HG03521 (cell line): ENCODE measurements around the gene RO60.
"Not testable (repeated sequence)": the region's sequence is repeated elsewhere in the genome, so short reads cannot be mapped to it uniquely, and the experiment has no call there.

Experiments used
- ATAC-seq: cut with Tn5 transposase; IDR thresholded peaks from one replicate; pipeline ENCODE4 v1.9.1; 2021; ENCODE audit warnings: mild to moderate bottlenecking, moderate library complexity; ENCODE audit not compliant: unreplicated experiment

The RO60 gene

GRCh38 chr1:193059282-193060114 lies at the start of gene RO60, which contains the start of gene UCHL5:
RO60 (plus strand) TSS chr1:193059612; CDS start chr1:193069055, 9,443 bp downstream.
UCHL5 (minus strand) TSS chr1:193059360; CDS start chr1:193059260, 100 bp downstream.
- ATAC-seq: peak; percentile 93

GRCh38 chr1:193011406-193011805 lies 48.0 kb upstream of the RO60 start:
- no peak for ATAC-seq

DNA sequence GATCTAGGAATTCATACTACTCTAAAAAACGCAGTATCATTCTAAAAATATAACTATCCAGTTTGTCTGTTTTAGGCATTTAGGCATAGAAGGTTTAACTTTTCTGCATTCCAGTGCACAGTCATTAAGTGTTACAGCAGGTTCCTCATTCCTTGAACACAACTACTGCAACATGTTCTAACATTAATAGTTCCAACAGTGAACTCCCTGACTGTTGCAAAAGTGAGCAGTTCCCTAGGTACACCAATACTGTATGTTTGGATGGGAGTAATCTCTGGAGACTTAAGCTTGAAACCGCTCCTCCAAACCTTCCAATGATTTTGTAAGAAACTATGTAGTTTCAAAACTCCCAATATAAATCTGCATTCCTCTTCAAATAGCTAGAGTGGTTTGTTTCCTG lies 46.4 kb upstream of the RO60 start:
- no peak for ATAC-seq

- ATAC-seq: no peak
Measured at GRCh38 chr1:193013707-193014106, 45.7 kb upstream of the RO60 start.

- ATAC-seq: no peak
Measured at GRCh38 chr1:193014400-193014799, 45.0 kb upstream of the RO60 start.

DNA sequence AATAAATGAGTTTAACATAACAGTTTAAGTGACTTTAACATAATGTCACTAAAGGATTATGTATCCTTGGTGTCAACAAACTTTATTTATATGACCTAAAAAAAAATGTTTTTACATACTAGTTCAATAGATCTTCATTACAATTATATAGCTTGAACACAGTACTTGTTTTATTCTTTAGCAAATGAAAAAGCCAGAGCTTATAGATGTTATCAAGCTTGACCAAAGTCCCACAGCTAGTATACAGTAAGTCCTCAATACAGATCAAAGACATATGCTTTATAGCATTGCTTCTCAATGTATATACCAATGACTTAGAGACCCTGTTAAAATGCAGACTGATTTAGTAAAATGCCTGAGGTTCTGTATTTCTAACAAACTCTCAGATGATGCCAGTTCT lies 42.6 kb upstream of the RO60 start:
- ATAC-seq: no peak

DNA sequence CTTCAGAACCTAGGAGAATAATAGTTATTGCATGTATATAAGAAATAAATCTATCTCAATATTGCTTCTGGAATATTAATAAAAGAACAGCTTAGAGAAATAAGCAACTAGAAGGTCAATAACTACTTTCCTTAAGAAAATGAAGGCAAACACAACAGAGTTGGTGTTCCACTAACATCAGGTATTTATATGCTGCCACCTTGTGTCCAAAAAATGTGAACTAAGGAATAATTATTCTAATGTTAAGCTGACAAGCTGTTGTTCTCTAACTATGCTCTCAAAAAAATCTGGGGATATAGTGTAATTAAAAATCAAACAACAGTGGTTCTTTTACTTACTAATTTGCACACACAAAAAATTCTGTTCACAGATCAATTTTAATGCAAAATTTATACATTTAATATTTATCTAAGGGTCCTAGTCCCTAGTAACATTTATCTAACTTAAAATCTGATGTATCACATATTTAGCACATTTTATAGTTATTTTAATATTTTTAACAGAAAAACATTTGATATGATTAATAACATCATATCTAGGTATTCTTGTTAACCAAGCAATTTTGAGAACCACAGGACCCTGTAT lies 39.9 kb upstream of the RO60 start:
- peak; percentile 54 for ATAC-seq

DNA sequence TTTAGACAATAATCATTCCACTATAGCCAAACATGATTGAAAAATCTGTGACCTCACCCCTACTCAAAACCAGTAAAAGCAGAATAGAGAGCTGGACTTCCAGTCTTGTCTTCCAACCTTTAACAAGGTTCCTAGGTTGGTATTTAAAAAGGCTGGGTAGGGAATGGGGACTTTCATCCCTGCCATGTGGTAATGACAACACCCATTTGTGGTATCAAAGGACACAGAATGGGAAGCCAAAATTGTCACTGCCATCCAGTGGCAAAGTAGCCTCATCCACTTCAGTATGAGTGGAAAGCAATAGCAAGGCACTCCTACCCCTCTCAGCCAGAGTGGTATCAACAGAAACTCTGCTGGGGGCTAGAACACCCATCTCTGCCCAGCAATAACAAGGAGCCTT lies 34.2 kb upstream of the RO60 start:
- no peak for ATAC-seq

DNA sequence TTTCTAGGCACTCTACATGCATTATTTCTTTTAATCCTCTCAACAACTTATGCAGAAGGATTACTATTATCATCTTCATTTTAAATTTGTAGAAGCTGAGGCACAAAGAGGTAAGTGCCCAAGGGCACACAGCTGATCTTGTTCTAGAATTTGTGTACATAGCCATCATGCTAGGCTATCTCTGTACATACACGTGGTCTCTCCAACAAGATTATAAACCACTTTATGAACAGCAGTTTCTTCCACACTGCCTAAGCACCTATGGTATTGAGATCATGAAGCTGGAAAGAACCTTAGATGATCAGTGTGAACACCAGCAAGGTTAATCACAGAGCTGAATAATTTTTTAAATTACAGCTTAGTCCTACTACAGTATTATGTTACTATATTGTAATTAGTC lies 29.1 kb upstream of the RO60 start:
- no peak for ATAC-seq

DNA sequence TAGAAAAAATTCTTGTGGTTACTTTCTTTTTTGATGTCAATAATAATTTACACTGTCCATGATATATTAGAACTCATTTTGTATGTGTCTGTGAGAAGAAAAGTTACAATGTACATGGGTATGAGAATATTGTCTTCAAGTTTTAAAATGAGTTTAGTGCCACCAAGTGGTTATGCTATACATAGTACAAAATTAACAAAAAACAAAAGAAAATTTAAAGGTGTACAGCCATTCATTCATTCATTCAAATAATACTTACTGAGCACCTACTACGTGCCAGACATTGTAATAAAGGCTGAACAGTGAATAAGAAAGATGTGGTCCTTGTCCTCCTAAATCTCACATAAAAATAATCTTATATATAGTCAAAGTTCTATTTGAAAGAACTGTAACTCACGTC lies 28.0 kb upstream of the RO60 start:
- no peak for ATAC-seq

GRCh38 chr1:193032643-193033427 lies 26.6 kb upstream of the RO60 start:
- ATAC-seq: not testable (repeated sequence)

DNA sequence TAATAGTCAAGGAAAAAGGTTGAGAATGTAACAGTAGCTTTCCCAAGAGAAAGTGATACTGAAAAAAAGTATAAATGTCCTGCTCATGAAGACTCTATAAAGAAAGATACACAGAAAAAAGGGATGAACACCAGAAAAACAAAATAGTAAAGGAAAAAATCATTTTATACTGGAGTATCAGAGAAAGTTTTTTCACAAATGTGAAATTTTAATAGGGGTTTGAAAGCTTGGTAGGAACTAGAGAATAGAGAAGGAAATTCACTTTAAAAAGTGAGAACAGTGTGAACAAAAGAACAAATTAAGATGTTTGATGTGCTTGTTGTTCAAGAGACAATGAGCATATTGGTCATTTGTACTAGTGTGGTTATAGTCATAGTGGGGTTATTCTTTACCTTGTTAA lies 25.8 kb upstream of the RO60 start:
- no peak for ATAC-seq

DNA sequence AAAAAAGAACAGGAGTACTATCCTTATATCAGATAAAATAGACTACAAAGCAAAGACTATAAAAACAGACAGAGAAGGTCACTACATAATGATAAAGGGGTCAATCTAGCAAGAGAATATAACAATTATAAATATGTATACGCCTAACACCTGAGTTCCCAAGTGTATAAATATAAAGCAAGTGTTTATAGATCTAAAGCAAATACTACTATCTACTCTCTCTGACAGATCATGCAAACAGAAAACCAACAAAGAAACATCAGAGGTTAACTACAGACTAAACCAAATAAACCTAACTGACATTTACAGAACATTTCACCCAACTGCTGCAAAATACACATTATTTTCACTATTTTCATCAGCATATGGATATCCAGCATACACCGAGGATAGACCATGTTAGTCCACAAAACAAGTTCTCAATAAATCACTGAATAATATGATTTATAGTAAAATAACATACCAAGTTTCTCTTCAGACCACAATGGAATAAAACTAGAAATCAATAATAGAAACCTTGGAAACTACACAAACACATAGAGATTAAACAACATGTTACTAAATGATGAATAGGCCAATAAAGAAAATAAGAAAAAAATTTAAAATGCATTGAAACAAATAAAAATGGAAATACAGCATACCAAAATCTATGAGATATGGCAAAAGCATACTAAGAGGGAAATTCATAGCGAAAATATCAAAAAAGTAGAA lies 22.9 kb upstream of the RO60 start:
- no peak for ATAC-seq

DNA sequence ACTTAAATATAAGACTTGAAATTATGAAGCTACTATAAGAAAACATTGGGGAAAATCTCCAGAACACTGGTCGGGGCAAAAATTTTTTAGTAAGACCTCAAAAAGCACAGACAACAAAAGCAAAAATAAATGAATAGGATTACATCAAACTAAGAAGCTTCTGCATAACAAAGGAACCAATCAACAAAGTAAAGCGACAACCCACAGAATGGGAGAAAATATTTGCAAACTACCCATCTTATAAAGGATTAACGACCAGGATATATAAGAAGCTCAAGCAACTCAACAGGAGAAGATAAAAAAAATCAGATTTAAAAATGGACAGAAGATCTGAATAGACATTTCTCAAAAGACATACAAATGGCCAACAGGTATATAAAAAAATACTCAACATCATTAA lies 19.4 kb upstream of the RO60 start:
- no peak for ATAC-seq

- ATAC-seq: no peak
Measured at GRCh38 chr1:193042766-193043691, 16.4 kb upstream of the RO60 start.

GRCh38 chr1:193048913-193049312 lies 10.5 kb upstream of the RO60 start:
- not testable (repeated sequence) for ATAC-seq

DNA sequence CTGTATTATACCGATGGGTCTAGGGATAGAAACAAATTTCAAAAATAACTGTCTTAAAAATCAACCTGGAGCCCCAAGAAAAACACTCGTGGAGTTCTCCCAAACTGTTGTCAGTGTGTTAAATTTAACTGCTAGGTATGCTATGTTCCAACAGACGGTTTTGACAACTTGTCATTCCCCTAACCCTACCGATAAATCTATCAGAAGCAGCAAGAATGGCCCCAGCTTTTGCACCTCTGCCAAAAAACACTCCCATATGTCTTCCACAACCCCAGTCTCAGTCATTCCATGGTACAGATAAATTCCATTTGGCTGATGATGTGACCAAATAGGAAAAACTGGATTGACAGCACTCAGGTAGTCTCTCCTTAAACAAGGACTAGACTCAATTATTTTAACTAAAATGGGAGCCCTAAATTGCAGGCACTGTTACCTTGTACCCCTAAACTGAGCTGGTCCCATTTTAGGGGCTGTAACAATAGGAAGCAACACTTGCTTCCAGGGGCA lies 5.2 kb upstream of the RO60 start:
- ATAC-seq: no peak

- peak; percentile 42 for ATAC-seq
Measured at GRCh38 chr1:193058529-193059281, 707 bp upstream of the RO60 start.

GRCh38 chr1:193060115-193060403 lies 647 bp downstream of the RO60 start:
- ATAC-seq: no peak
